Measurements from ENCODE around the gene PCBP1.
"Not testable (repeated sequence)": the region's sequence is repeated elsewhere in the genome, so short reads cannot be mapped to it uniquely, and the experiment has no call there.

Gene PCBP1

DNA sequence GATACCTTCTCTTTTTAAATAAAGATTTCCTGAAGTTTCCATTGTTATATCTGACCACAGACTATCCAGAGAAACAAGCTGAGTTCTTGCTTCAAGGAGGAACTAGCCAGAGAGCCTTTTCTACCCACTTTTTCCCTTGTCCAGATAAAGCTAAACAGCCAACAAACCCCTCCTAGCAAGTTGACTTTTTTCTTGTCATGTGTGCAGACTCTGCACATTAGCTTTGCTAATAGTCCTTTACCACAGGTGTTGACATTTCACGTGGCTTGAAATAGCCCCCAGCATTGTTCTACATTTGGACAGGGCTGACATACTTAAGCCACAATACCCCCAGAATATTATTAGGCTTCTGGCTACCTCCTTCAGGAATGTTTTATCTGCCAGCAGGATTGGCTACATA lies 40.7 kb downstream of the PCBP1 start:
- DNase-seq, result no peak

- DNase-seq, result not testable (repeated sequence)
Measured at GRCh38 chr2:70131344-70132143, 44.3 kb downstream of the PCBP1 start.

DNA sequence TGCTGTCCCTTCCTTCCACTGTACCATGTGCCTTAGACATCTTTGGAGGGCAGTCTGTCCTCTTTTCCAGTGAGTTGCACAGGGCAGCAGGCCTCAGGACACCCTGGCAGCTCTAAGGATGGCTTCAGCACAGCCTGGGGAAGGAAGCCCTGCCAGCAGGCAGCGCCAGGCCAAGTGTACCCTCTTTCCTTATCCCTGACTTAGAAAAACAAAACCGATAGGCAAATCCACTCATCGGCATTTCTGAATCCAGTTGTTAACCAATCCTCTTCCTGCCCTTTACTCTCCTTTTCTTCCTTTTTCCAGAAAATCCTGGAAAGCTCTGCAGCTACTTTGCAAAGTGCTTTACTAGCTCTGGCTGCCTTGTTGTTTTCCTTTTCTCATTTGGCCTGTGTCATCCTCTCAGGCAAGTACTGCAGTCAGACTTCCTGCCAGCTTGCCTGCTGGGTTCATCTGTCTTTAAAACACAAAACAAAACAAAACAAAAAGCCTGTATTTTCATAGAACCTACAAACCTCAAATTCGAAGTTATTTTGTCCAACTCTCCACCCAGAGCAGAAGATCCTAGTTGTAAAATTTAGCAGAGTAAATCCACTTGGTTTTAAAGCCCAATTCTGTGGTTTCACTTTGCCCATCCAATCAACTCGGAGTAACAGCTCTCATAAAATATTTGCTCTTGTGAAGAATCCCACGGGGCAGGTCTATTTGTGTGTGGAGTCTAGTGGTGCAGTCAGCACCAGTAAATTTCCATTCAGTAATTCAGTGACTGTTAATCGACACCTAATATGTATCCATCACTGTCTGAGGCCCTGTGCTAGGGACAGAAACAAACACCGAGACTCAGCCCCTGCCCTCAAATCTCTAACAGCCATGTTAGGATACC lies 45.2 kb downstream of the PCBP1 start:
- peak; percentile 48 for DNase-seq

DNA sequence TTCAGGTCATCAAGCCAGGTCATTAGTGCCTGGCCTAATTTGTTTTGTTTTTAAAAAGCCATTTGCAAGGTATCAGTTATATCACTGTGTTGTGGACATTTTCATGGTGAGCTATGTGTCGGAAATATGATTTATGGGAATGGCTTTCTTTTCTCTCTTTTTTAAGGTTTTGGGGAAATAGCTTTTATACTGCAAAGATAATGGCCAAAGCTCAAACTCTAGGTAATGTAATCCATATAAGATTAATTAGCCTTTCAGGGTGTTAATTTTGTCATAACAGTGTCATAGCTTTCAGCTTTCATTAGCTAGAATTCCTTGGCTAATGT lies 45.8 kb downstream of the PCBP1 start:
- DNase-seq, result no peak

- DNase-seq, result peak; percentile 39
Measured at GRCh38 chr2:70133491-70134322, 46.4 kb downstream of the PCBP1 start.

DNA sequence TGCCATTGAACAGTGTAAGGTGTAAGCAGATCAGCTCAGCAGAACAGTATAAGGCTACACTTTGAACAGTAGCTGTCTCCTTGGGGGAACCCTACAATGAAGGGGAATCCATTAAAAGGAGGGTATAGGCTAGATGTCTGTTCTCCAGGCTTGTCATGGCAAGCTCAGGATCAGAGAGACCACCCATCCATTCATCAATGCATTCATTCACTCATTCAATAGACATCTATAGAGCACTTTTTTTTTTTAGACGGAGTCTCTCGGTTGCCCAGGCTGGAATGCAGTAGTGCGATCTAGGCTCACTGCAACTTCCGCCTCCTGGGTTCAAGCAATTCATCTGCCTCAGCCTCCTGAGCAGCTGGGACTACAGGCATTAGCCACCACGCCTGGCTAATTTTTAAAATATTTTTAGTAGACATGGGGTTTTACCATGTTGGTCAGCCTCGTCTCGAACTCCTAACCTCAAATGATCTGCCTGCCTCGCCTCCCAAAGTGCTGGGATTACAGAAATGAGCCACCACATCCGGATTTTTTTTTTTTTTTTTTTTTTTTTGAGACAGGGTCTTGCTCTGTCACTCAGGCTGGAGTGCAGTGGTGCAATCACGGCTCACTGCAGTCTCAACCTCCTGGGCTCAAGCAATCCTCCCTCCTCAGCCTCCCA lies 47.2 kb downstream of the PCBP1 start:
- not testable (repeated sequence) for DNase-seq

Measured in stimulated activated CD4-positive, alpha-beta T cell treated with anti-CD3 and anti-CD28 coated beads, Interleukin-4, amount 100 ng/mL, for 24 hours (primary cell).